H1 (cell line): Measurements from ENCODE around the gene ABI3BP. TPM values are rescaled to one million over a fixed set of nuclear protein-coding genes. Genes with fewer than 3 reads are reported as not detected.

Source experiments
- CTCF ChIA-PET: fragments of 300-600 bp; sonication (Branson Sonifier 250); formaldehyde crosslinking; loops from one replicate; lab custom pipeline; 2021; ENCODE audit not compliant: partially characterized antibody; lab: Charles Lee
- POLR2A ChIA-PET: fragments of 300-600 bp; sonication (Branson Sonifier 250); formaldehyde crosslinking; loops from one replicate; lab custom pipeline; 2021; ENCODE audit warnings: inconsistent platforms; ENCODE audit not compliant: partially characterized antibody; lab: Charles Lee
- DNase-seq, 2 experiments: peaks; one replicate each; pipeline versions ENCODE4 v3.0.0 to v3.0.0-alpha.2; 2010 to 2022; ENCODE audit warnings: low spot score in 2 of 2, low read depth in 1 of 2, mixed read lengths in 1 of 2
- FAIRE-seq: peaks from 2 replicates; lab custom pipeline; 2011; peaks lifted over from hg19 to GRCh38; lab: Jason Lieb, UNC
- H2AFZ ChIP-seq: 2 replicates; pipeline ENCODE4 v1.8.1; 2012; ENCODE audit warnings: low read length, inconsistent platforms
- H2AK5ac ChIP-seq: 2 replicates; pipeline ENCODE4 v1.6.1; 2013; ENCODE audit warnings: low read depth, low read length
- H2BK120ac ChIP-seq: replicated peaks from 2 replicates; pipeline ENCODE3; 2013; ENCODE audit warnings: low read depth, low read length, inconsistent platforms
- H2BK12ac ChIP-seq: 2 replicates; pipeline ENCODE4 v1.6.1; 2013; ENCODE audit warnings: low read depth, low read length
- H2BK15ac ChIP-seq: 2 replicates; pipeline ENCODE4 v1.6.1; 2013; ENCODE audit warnings: low read length
- H2BK20ac ChIP-seq: 2 replicates; pipeline ENCODE4 v1.6.1; 2013; ENCODE audit warnings: low read length
- H2BK5ac ChIP-seq: 2 replicates; pipeline ENCODE4 v1.6.1; 2013; ENCODE audit warnings: low read depth, low read length
- H3K14ac ChIP-seq: 2 replicates; pipeline ENCODE4 v1.6.1; 2013; ENCODE audit warnings: inconsistent platforms; ENCODE audit not compliant: insufficient read length
- H3K18ac ChIP-seq: 2 replicates; pipeline ENCODE4 v1.6.1; 2013; ENCODE audit warnings: low read length; ENCODE audit errors: extremely low read depth
- H3K23ac ChIP-seq: 2 replicates; pipeline ENCODE4 v1.6.1; 2013; ENCODE audit warnings: inconsistent platforms; ENCODE audit not compliant: insufficient read length
- H3K23me2 ChIP-seq: 2 replicates; pipeline ENCODE4 v1.6.1; 2013; ENCODE audit warnings: low read depth, low read length
- H3K27ac ChIP-seq: 2 replicates; pipeline ENCODE4 v1.6.1; 2011; ENCODE audit warnings: low read depth, low read length, inconsistent platforms
- H3K27me3 ChIP-seq, 4 experiments: replicated peaks in 1 of 4; 1 replicate in 1 of 4; 2 replicates in 3 of 4; pipeline versions ENCODE4 v1.6.1 to v1.8.1; 2011 to 2013; ENCODE audit warnings: low read length in 3 of 4, mild to moderate bottlenecking in 3 of 4, inconsistent platforms in 2 of 4, mixed read lengths in 2 of 4, moderate library complexity in 1 of 4; ENCODE audit not compliant: control insufficient read depth in 3 of 4, insufficient read depth in 3 of 4; ENCODE audit errors: extremely low read depth in 1 of 4
- H3K36me3 ChIP-seq, 4 experiments: 2 replicates each; pipeline versions ENCODE4 v1.6.1 to v1.8.1; 2011 to 2013; ENCODE audit warnings: mild to moderate bottlenecking in 4 of 4, low read length in 3 of 4, moderate library complexity in 2 of 4, control low read depth in 1 of 4, inconsistent platforms in 1 of 4; ENCODE audit not compliant: insufficient read depth in 4 of 4, control insufficient read depth in 2 of 4
- H3K4ac ChIP-seq: replicated peaks from 2 replicates; pipeline ENCODE3; 2013; ENCODE audit warnings: low read length, low read depth, mixed read lengths, inconsistent platforms; ENCODE audit not compliant: insufficient read length
- H3K4me1 ChIP-seq, 4 experiments: replicated peaks in 1 of 4; 1 replicate in 1 of 4; 2 replicates in 3 of 4; pipeline versions ENCODE4 v1.6.1 to v1.8.1; 2011 to 2013; ENCODE audit warnings: low read length in 3 of 4, inconsistent platforms in 2 of 4, mixed read lengths in 1 of 4; ENCODE audit not compliant: insufficient read depth in 4 of 4, control insufficient read depth in 3 of 4
- H3K4me2 ChIP-seq, 2 experiments: 2 replicates each; pipeline versions ENCODE4 v1.6.1 to v1.8.1; 2011 to 2013; ENCODE audit warnings: low read depth in 2 of 2, low read length in 2 of 2, control low read depth in 1 of 2, inconsistent platforms in 1 of 2, mild to moderate bottlenecking in 1 of 2; ENCODE audit not compliant: insufficient read depth in 1 of 2
- H3K4me3 ChIP-seq, 4 experiments: fragments of 200-600, 300-600 bp in 1 of 4; sonication (generic), shearing (Covaris generic), sonication (Bioruptor Twin) in 1 of 4; 2 replicates each; pipeline versions ENCODE4 v1.5.1 to v1.8.1; 2011 to 2016; ENCODE audit warnings: low read length in 4 of 4, low read depth in 3 of 4, control low read depth in 2 of 4, inconsistent platforms in 2 of 4, mild to moderate bottlenecking in 2 of 4, mixed read lengths in 1 of 4, moderate library complexity in 1 of 4; ENCODE audit not compliant: insufficient read depth in 2 of 4; ENCODE audit errors: extremely low read depth in 1 of 4
- H3K56ac ChIP-seq: replicated peaks from 2 replicates; pipeline ENCODE3; 2013; ENCODE audit warnings: low read depth, mild to moderate bottlenecking, mixed read lengths, low read length, inconsistent platforms; ENCODE audit not compliant: insufficient read length
- H3K79me1 ChIP-seq: 2 replicates; pipeline ENCODE4 v1.6.1; 2013; ENCODE audit warnings: low read depth, low read length, control low read depth
- H3K79me2 ChIP-seq, 2 experiments: 2 replicates each; pipeline versions ENCODE4 v1.6.1 to v1.8.1; 2012 to 2013; ENCODE audit warnings: low read length in 2 of 2, mild to moderate bottlenecking in 2 of 2, inconsistent platforms in 1 of 2; ENCODE audit not compliant: insufficient read depth in 2 of 2, control insufficient read depth in 1 of 2
- H3K9ac ChIP-seq, 4 experiments: replicated peaks in 1 of 4; 1 replicate in 1 of 4; 2 replicates in 3 of 4; pipeline versions ENCODE4 v1.6.1 to v1.8.1; 2011 to 2013; ENCODE audit warnings: low read depth in 3 of 4, low read length in 3 of 4, control low read depth in 2 of 4, mild to moderate bottlenecking in 2 of 4, moderate library complexity in 2 of 4, inconsistent platforms in 1 of 4; ENCODE audit errors: extremely low read depth in 1 of 4
- H3K9me3 ChIP-seq, 2 experiments: 2 replicates each; pipeline versions ENCODE4 v1.6.1 to v1.8.1; 2012 to 2013; ENCODE audit warnings: mild to moderate bottlenecking in 2 of 2, moderate library complexity in 2 of 2, control low read depth in 1 of 2, inconsistent platforms in 1 of 2, low read depth in 1 of 2, low read length in 1 of 2, mixed read lengths in 1 of 2; ENCODE audit not compliant: insufficient read depth in 2 of 2
- H4K20me1 ChIP-seq, 2 experiments: replicated peaks in 1 of 2; 2 replicates each; pipeline versions ENCODE3 to v1.8.1; 2011 to 2013; ENCODE audit warnings: inconsistent platforms in 2 of 2, low read length in 2 of 2, mild to moderate bottlenecking in 1 of 2; ENCODE audit not compliant: insufficient read depth in 2 of 2, control insufficient read depth in 1 of 2
- H4K5ac ChIP-seq: 2 replicates; pipeline ENCODE4 v1.6.1; 2013; ENCODE audit warnings: low read length, low read depth, mixed read lengths, inconsistent platforms; ENCODE audit not compliant: insufficient read length
- H4K8ac ChIP-seq: 2 replicates; pipeline ENCODE4 v1.8.0; 2013; ENCODE audit warnings: mild to moderate bottlenecking, moderate library complexity, low read length, inconsistent platforms; ENCODE audit not compliant: insufficient read depth; ENCODE audit errors: extremely low read depth
- H4K91ac ChIP-seq: replicated peaks from 2 replicates; pipeline ENCODE3; 2013; ENCODE audit warnings: low read length, mixed read lengths, inconsistent platforms; ENCODE audit not compliant: insufficient read length
- CEBPB ChIP-seq: IDR thresholded peaks from 2 replicates; pipeline ENCODE4 v1.6.1; 2012; ENCODE audit warnings: low read depth, low read length
- RAD21 ChIP-seq, 2 experiments: IDR thresholded peaks in 1 of 2; conservative IDR thresholded peaks in 1 of 2; 2 replicates each; pipeline ENCODE4 v1.6.1; 2011; ENCODE audit warnings: low read depth in 2 of 2, low read length in 2 of 2, improper control_type of control experiment in 1 of 2, inconsistent platforms in 1 of 2, mild to moderate bottlenecking in 1 of 2, moderate library complexity in 1 of 2
- WGBS, 2 experiments: shearing (Covaris generic) in 1 of 2; methylation state at CpG; one replicate each; pipeline versions ENCODE4 v1.1.6 to v1.1.7; 2013 to 2015; ENCODE audit warnings: low lambda C conversion rate in 2 of 2, mixed read lengths in 2 of 2, inconsistent platforms in 1 of 2, low coverage in 1 of 2, missing lambda C conversion rate in 1 of 2; ENCODE audit not compliant: insufficient replicate concordance in 2 of 2, insufficient coverage in 1 of 2, insufficient read length in 1 of 2; ENCODE audit errors: extremely low coverage in 1 of 2, missing lambda C conversion rate in 1 of 2; 5-methylcytosine and 5-hydroxymethylcytosine counted together
- polyA plus RNA-seq, 7 experiments: library from polyadenylated mRNA; depleted of rRNA in 3 of 7; stranded (reverse) in 5 of 7; unstranded in 2 of 7; fragments of >200 nt in 5 of 7; fragments of 200-250 nt in 2 of 7; gene quantifications; 1 replicate in 5 of 7; 2 replicates in 1 of 7; 4 replicates in 1 of 7; pipeline versions ENCODE4 v1.2.1 to v1.2.3, GENCODE V29; 2011 to 2013; ENCODE audit warnings: missing spikeins in 2 of 7, mixed read lengths in 2 of 7
- total RNA-seq: library from RNA; stranded (reverse); fragmentation: NEBNext Ultra II Directional; extraction: Animal tissue kit (Norgen Biotek cat#: 25700); gene quantifications from 2 replicates; pipeline ENCODE4 v1.2.1, GENCODE V29; 2021
- TF ChIP-seq, protein P1 (sequence below), 3 experiments: IDR thresholded peaks; 1 replicate in 2 of 3; 2 replicates in 1 of 3; pipeline versions ENCODE4 v1.5.1 to v1.6.1; 2011; ENCODE audit warnings: low read length in 3 of 3, mild to moderate bottlenecking in 3 of 3, inconsistent platforms in 2 of 3, low read depth in 1 of 3, moderate library complexity in 1 of 3; ENCODE audit not compliant: insufficient read depth in 1 of 3; ENCODE audit errors: control extremely low read depth in 1 of 3

ABI3BP gene
- total and polyA plus RNA-seq, 2 of the 8 experiments (the other 6 are each of a cell fraction or from before 2014, with no cell fraction given) = 0.08 to 0.32 TPM

GRCh38 chr3:100761211-100761942 is 231.8 kb downstream of the ABI3BP start:
- POLR2A ChIA-PET = interaction anchor here (0.6 to 2.6 kb wide), 4 partner anchors 9 to 486 kb away, joined by 3 to 12 read pairs (median 3); no protein-coding TSS in a partner anchor

More at GRCh38 chr3:100761211-100761942, 231.8 kb downstream of the ABI3BP start:
- Histone ChIP-seq H3K36me3 (no peaks in the 10 kb centered on the region), H2AK5ac (no peak overlapping the region), H3K27me3 (no peaks in the 10 kb centered on the region), H2AFZ (no peak overlapping the region), H4K20me1 (no peaks in the 10 kb centered on the region), H3K9me3 (no peaks in the 10 kb centered on the region), H3K4me2 (no peak overlapping the region), H3K27ac (no peak overlapping the region), H3K4me3 (no peak overlapping the region), H3K18ac (no peak overlapping the region), H4K5ac (no peak overlapping the region), H3K56ac (no peak overlapping the region), H3K23me2 (no peaks in the 10 kb centered on the region), H3K9ac (no peak overlapping the region), H2BK15ac (no peak overlapping the region), H2BK12ac (no peak overlapping the region), H2BK120ac (no peak overlapping the region), H3K4ac (no peak overlapping the region), H3K14ac (no peak overlapping the region), H2BK20ac (no peak overlapping the region), H3K4me1 (0 out of 7 replicates have a peak, but pooled peaks cover 0 to 3% (median 0%) of the 10 kb centered on the region in 4 experiments), H3K79me2 (no peaks in the 10 kb centered on the region), H4K91ac (no peak overlapping the region), H3K79me1 (no peaks in the 10 kb centered on the region), H3K23ac (no peak overlapping the region), H4K8ac (no peak overlapping the region), H2BK5ac (no peak overlapping the region)
- WGBS, 2 experiments = 81% methylated on average over 1 of the region's 1 CpG; no CpG with 5 or more reads in 1 of the 2 experiments
- TF ChIP-seq RAD21 (IDR thresholded peaks at IDR 0.05 in 1 of 2, conservative IDR thresholded peaks at IDR 0.05 in 1 of 2; ENCODE audit: low read depth in 2 of 2, low read length in 2 of 2) (peak; percentile 35 to 47), CEBPB (no peak)
- TF ChIP-seq, protein P1, sequence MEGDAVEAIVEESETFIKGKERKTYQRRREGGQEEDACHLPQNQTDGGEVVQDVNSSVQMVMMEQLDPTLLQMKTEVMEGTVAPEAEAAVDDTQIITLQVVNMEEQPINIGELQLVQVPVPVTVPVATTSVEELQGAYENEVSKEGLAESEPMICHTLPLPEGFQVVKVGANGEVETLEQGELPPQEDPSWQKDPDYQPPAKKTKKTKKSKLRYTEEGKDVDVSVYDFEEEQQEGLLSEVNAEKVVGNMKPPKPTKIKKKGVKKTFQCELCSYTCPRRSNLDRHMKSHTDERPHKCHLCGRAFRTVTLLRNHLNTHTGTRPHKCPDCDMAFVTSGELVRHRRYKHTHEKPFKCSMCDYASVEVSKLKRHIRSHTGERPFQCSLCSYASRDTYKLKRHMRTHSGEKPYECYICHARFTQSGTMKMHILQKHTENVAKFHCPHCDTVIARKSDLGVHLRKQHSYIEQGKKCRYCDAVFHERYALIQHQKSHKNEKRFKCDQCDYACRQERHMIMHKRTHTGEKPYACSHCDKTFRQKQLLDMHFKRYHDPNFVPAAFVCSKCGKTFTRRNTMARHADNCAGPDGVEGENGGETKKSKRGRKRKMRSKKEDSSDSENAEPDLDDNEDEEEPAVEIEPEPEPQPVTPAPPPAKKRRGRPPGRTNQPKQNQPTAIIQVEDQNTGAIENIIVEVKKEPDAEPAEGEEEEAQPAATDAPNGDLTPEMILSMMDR (IDR thresholded peaks at IDR 0.05; ENCODE audit: control extremely low read depth in 1 of 3, insufficient read depth in 1 of 3, low read depth in 1 of 3, low read length in 3 of 3) = peak; percentile 28 to 59 (median 48); a peak in 3 of 4 replicates
- DNase-seq = no peak
- CTCF ChIA-PET = interaction anchor here (0.8 to 4.7 kb wide), 14 partner anchors 9 to 321 kb away, joined by 3 to 33 read pairs (median 4); no protein-coding TSS in a partner anchor
- FAIRE-seq = no peak
